GM12878 (cell line): ENCODE results near the gene MBD5. TPM values are rescaled to one million over a fixed set of nuclear protein-coding genes. Genes with fewer than 3 reads are reported as not detected.
A peak's percentile ranks its signal among the peaks of the same experiment; 100 is the strongest.

ENCODE experiments used
- ATAC-seq: fragments of 200-7000 bp; cut with Tn5 transposase; 3 replicates; pipeline ENCODE4 v1.9.1; 2020; ENCODE audit warnings: mild to moderate bottlenecking, moderate library complexity
- Bru-seq: library from RNA; stranded (reverse); fragments of 400-500 nt; gene quantifications from one replicate; lab custom pipeline; 2021; lab: Mats Ljungman, UMichigan
- BruChase-seq, 2 experiments: library from RNA; stranded (reverse); fragments of 400-500 nt; gene quantifications; one replicate each; lab custom pipeline; 2021; lab: Mats Ljungman, UMichigan
- BruUV-seq: library from RNA; stranded (reverse); fragments of 400-500 nt; replicated peaks from 2 replicates; lab custom pipeline; 2021; lab: Mats Ljungman, UMichigan
- CTCF ChIA-PET: fragments of 300-600 bp; sonication (Branson Sonifier 250); formaldehyde crosslinking; extraction: SDS; loops from one replicate; lab custom pipeline; 2021; ENCODE audit warnings: inconsistent platforms; lab: Yijun Ruan, JAX
- POLR2A ChIA-PET: fragments of 350-600 bp; formaldehyde crosslinking; extraction: SDS; loops from one replicate; lab custom pipeline; 2021; ENCODE audit warnings: inconsistent platforms; lab: Charles Lee
- RAD21 ChIA-PET: fragments of 300-600 bp; sonication (Branson Sonifier 250); formaldehyde crosslinking; loops from one replicate; lab custom pipeline; 2023; ENCODE audit warnings: antibody characterized with exemption; ENCODE audit not compliant: unreplicated experiment; lab: Charles Lee
- SMC1A ChIA-PET: fragments of 300-600 bp; sonication (Branson Sonifier 250); formaldehyde crosslinking; loops from one replicate; lab custom pipeline; 2023; ENCODE audit not compliant: unreplicated experiment, uncharacterized antibody; lab: Charles Lee
- DNase-seq: peaks from one replicate; pipeline ENCODE4 v3.0.0-alpha.2; 2011; ENCODE audit warnings: low read depth, low spot score
- FAIRE-seq: peaks from 3 replicates; lab custom pipeline; 2011; peaks lifted over from hg19 to GRCh38; lab: Jason Lieb, UNC
- H2AFZ ChIP-seq: 2 replicates; pipeline ENCODE4 v1.6.0; 2011; ENCODE audit warnings: low read depth, low read length, control low read depth; ENCODE audit not compliant: control insufficient read depth
- H3K27ac ChIP-seq: 2 replicates; pipeline ENCODE4 v1.5.1; 2011; ENCODE audit warnings: control low read depth; ENCODE audit not compliant: control insufficient read depth, insufficient read depth
- H3K27me3 ChIP-seq, 2 experiments: replicated peaks in 1 of 2; 2 replicates each; pipeline versions ENCODE4 v1.6.0 to v1.6.1; 2011; ENCODE audit warnings: low read length in 1 of 2; ENCODE audit not compliant: control insufficient read depth in 2 of 2, insufficient read depth in 2 of 2
- H3K36me3 ChIP-seq, 2 experiments: 2 replicates each; pipeline ENCODE4 v1.5.1; 2011; ENCODE audit warnings: low read length in 1 of 2; ENCODE audit not compliant: control insufficient read depth in 2 of 2, insufficient read depth in 2 of 2
- H3K4me1 ChIP-seq: 2 replicates; pipeline ENCODE4 v1.6.1; 2011; ENCODE audit warnings: mild to moderate bottlenecking, low read length, moderate library complexity, mixed read lengths; ENCODE audit not compliant: control insufficient read depth, insufficient read depth
- H3K4me2 ChIP-seq: 2 replicates; pipeline ENCODE4 v1.6.0; 2011; ENCODE audit warnings: control low read depth; ENCODE audit not compliant: control insufficient read depth, insufficient read depth
- H3K4me3 ChIP-seq: fragments of 200-600 bp; sonication (generic); 2 replicates; pipeline ENCODE4 v1.5.1; 2016
- H3K79me2 ChIP-seq: 2 replicates; pipeline ENCODE4 v1.6.0; 2011; ENCODE audit warnings: low read length; ENCODE audit not compliant: control insufficient read depth, insufficient read depth
- H3K9ac ChIP-seq: 2 replicates; pipeline ENCODE4 v1.8.0; 2011; ENCODE audit warnings: low read length, control low read depth, mixed read lengths; ENCODE audit not compliant: control insufficient read depth, insufficient read depth
- H3K9me3 ChIP-seq: replicated peaks from 3 replicates; pipeline ENCODE4 v1.5.1; 2011; ENCODE audit warnings: mild to moderate bottlenecking, low read length; ENCODE audit not compliant: control insufficient read depth, insufficient read depth
- H4K20me1 ChIP-seq: 2 replicates; pipeline ENCODE4 v1.6.0; 2011; ENCODE audit not compliant: control insufficient read depth, insufficient read depth
- CBX5 ChIP-seq: sonication (generic); IDR thresholded peaks from 2 replicates; pipeline ENCODE4 v1.6.1; 2016; ENCODE audit warnings: low read depth, moderate library complexity, mild to moderate bottlenecking, inconsistent platforms
- MLLT1 ChIP-seq: fragments of 450-650 bp; IDR thresholded peaks from 2 replicates; pipeline ENCODE4 v1.6.1; 2016; ENCODE audit warnings: mild to moderate bottlenecking
- MTA3 ChIP-seq: IDR thresholded peaks from 2 replicates; pipeline ENCODE4 v1.6.1; 2012; ENCODE audit warnings: low read length, inconsistent platforms, borderline replicate concordance
- MXI1 ChIP-seq: fragments of 150-350 bp; IDR thresholded peaks from 2 replicates; pipeline ENCODE4 v1.6.1; 2011; ENCODE audit warnings: low read depth, mild to moderate bottlenecking, inconsistent platforms, low read length, improper control_type of control experiment
- NFIC ChIP-seq: IDR thresholded peaks from 2 replicates; pipeline ENCODE4 v1.6.1; 2012; ENCODE audit warnings: low read depth, mild to moderate bottlenecking, inconsistent platforms, low read length, moderate library complexity
- NFXL1 ChIP-seq: fragments of 450-650 bp; IDR thresholded peaks from 2 replicates; pipeline ENCODE4 v1.6.1; 2017; ENCODE audit warnings: antibody characterized with exemption, mild to moderate bottlenecking, borderline replicate concordance
- POU2F2 ChIP-seq: IDR thresholded peaks from 3 replicates; pipeline ENCODE4 v1.6.1; 2011; ENCODE audit warnings: low read depth, mild to moderate bottlenecking, low read length, borderline replicate concordance
- RB1 ChIP-seq: fragments of 450-650 bp; formaldehyde crosslinking; IDR thresholded peaks from 2 replicates; pipeline ENCODE4 v1.6.1; 2017; ENCODE audit warnings: mild to moderate bottlenecking, borderline replicate concordance
- RELA ChIP-seq: fragments of 450-650 bp; IDR thresholded peaks from 2 replicates; pipeline ENCODE4 v1.8.0; 2014; ENCODE audit warnings: borderline replicate concordance; ENCODE audit not compliant: partially characterized antibody
- RFX5 ChIP-seq: IDR thresholded peaks from 2 replicates; pipeline ENCODE4 v1.6.1; 2011; ENCODE audit warnings: low read depth, low read length, improper control_type of control experiment
- WGBS: methylation state at CpG from one replicate; pipeline ENCODE4 v1.1.6; 2016; ENCODE audit warnings: low lambda C conversion rate; ENCODE audit not compliant: insufficient replicate concordance, insufficient coverage; ENCODE audit errors: missing lambda C conversion rate; 5-methylcytosine and 5-hydroxymethylcytosine counted together
- in situ Hi-C: fragments of 300-500 bp; cut with MboI; formaldehyde crosslinking; loops from 9 replicates; pipeline ENCODE4 v1.14.3; 2018; ENCODE audit warnings: mixed read lengths
- intact Hi-C: fragments of 100-400 bp; cut with micrococcal nuclease; formaldehyde crosslinking; loops from one replicate; pipeline ENCODE4 v1.14.2; 2022; ENCODE audit not compliant: unreplicated experiment
- long read RNA-seq, 2 experiments: library from polyadenylated mRNA; unstranded; transcript quantifications; one replicate each; pipeline ENCODE4 v2.0.0, GENCODE V29; 2019 to 2020
- polyA minus RNA-seq, 3 experiments: library from RNA; depleted of rRNA, polyadenylated mRNA; stranded (reverse); fragments of >200 nt; gene quantifications; 2 replicates each; pipeline ENCODE4 v1.2.3, GENCODE V29; 2011
- polyA plus RNA-seq, 11 experiments: library from polyadenylated mRNA; depleted of rRNA in 4 of 11; unstranded in 6 of 11; stranded (reverse) in 5 of 11; fragments of >200 nt; fragmentation: Nextera tagmentation in 4 of 11; fragmentation: Illumina TruSeq in 1 of 11; extraction: Ambion mirVana in 4 of 11; extraction: Trizol in 1 of 11; gene quantifications; 1 replicate in 1 of 11; 2 replicates in 10 of 11; pipeline versions ENCODE4 v1.2.1 to v1.2.3, GENCODE V29; 2011 to 2016; ENCODE audit warnings: inconsistent platforms in 2 of 11, missing spikeins in 2 of 11, low read depth in 1 of 11
- total RNA-seq, 4 experiments: library from RNA; depleted of rRNA in 3 of 4; stranded (reverse); fragments of >200 nt in 3 of 4; fragmentation: Illumina TruSeq in 1 of 4; extraction: Trizol in 1 of 4; gene quantifications; 2 replicates each; pipeline versions ENCODE4 v1.2.1 to v1.2.3, GENCODE V29; 2013 to 2021
- TF ChIP-seq, protein P1 (sequence below): fragments of 450-650 bp; formaldehyde crosslinking; IDR thresholded peaks from 2 replicates; pipeline ENCODE4 v1.4.0; 2022; ENCODE audit warnings: mild to moderate bottlenecking, moderate library complexity

The MBD5 gene
- total RNA-seq (2013; cell fraction: nucleolus; rRNA removed), result 608 and 633 TPM in 2 replicates
- total RNA-seq (2014; rRNA removed) (23.0 and 24.8 TPM in 2 replicates), total RNA-seq (2014; rRNA removed; fragmentation: Illumina TruSeq; extraction: Trizol) (27.4 and 34.2 TPM in 2 replicates), total RNA-seq (2021) (35.5 and 38.0 TPM in 2 replicates), polyA plus RNA-seq (2011; rRNA removed) (58.0 and 71.0 TPM in 2 replicates), polyA plus RNA-seq (2014; fragmentation: Illumina TruSeq; extraction: Trizol) (19.1 and 26.5 TPM in 2 replicates), polyA plus RNA-seq (2014; fragmentation: Nextera tagmentation; extraction: Ambion mirVana) (1 to 10 TPM; 7.4 to 9.2 TPM), polyA plus RNA-seq (2014; rRNA removed) (15.8 and 17.7 TPM in 2 replicates), polyA plus RNA-seq (2016; fragmentation: Nextera tagmentation; extraction: Ambion mirVana) (10 to 100 TPM; 19.3 to 23.6 TPM), polyA minus RNA-seq (2011; rRNA and poly(A)+ RNA removed) (170 and 171 TPM in 2 replicates), Bru-seq, nascent RNA (percentile 86 among the genes with signal in this experiment), BruChase-seq, experiment 1, labeled RNA remaining after a 6-hour chase (percentile 83 among the genes with signal in this experiment), BruChase-seq, experiment 2, labeled RNA remaining after a 2-hour chase (percentile 84 among the genes with signal in this experiment)
- 19.0 TPM for polyA plus RNA-seq (2011; ENCODE audit: low read depth)
- polyA plus RNA-seq (2011; cell fraction: cytosol; rRNA removed), result 23.0 and 24.2 TPM in 2 replicates
- polyA plus RNA-seq (2011; cell fraction: nucleus; rRNA removed), result 63.2 and 80.7 TPM in 2 replicates
- polyA plus RNA-seq (2012), result 17.0 and 22.3 TPM in 2 replicates
- polyA minus RNA-seq (2011; cell fraction: cytosol; rRNA and poly(A)+ RNA removed), result 11.1 and 24.5 TPM in 2 replicates
- polyA minus RNA-seq (2011; cell fraction: nucleus; rRNA and poly(A)+ RNA removed), result 432 and 827 TPM in 2 replicates
- long read RNA-seq, experiment 1, full-length matches to known transcripts, result 2 of 3 reads
- long read RNA-seq, experiment 1, partial matches to known transcripts, result 0 of 3 reads
- long read RNA-seq, experiment 1, other reads (novel, unspliced or antisense), result 1 of 3 reads
- long read RNA-seq, experiment 2, full-length matches to known transcripts, result 3 of 18 reads
- long read RNA-seq, experiment 2, partial matches to known transcripts, result 2 of 18 reads
- long read RNA-seq, experiment 2, other reads (novel, unspliced or antisense), result 13 of 18 reads

DNA sequence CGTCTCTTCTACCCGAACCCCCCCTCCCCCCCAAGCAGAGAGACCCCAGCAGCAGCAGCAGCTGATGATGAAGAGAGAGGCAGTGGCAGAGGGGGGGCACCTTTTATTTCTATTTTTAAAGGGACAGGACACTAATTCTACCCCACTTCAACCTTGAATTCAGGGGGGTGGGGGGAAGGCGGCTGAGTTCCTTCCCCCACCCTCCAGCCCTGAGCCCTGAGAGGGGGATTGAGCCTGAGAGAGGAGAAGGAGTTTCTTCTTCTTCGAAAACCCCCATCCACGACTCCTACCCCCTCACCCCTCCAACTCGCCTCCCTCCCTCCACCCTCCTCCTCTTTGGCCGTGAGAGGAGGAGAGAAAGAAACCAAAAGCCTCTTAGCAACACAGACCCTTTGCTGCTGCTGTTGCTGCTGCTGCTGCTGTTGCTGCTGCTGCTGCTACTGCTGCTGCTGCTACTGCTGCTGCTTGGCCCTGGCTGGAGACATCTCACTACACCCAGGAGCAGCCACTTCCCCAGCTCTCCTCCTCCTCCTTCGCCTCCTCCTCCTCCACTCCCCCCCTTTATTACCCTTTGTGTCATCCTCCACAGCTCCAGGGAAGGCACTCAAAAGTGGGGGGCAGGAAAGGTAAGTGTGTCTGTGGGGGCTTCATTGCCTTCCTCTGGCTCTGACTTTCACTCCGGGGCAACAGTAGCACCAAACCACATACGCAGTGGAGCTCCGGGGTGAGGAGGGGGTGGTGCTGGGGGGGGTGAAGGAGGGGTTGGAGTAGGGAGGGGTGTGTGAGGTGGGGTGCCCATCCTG, at the start of gene MBD5:
Gene MBD5 (plus strand): TSS at position 33 of the 803 bp plus-strand sequence.
- H3K4me2 ChIP-seq, result peak within 1 kb of the TSS; percentile 91
- in situ Hi-C loops, result no loop called here
- DNase-seq (peak; percentile 45), ATAC-seq (peak; percentile 60), FAIRE-seq (peak; percentile 38)
- no peaks in the 10 kb centered on the region; the same call in 1 of the 3 replicates for H3K9me3 ChIP-seq
- H3K79me2 ChIP-seq, result peaks cover 94% of the 10 kb centered on the region
- H3K9ac ChIP-seq, result peak within 1 kb of the TSS; percentile 92
- H3K36me3 ChIP-seq, result peaks cover 0 to 4% of the 10 kb centered on the region in 2 experiments; a peak in 2 of 4 replicates
- ChIA-PET SMC1A (interaction anchor here (0.7 to 17.7 kb wide), 17 partner anchors 8 to 488 kb away, joined by 3 to 177 read pairs (median 8); no protein-coding TSS in a partner anchor), POLR2A (interaction anchor here (0.6 to 4.9 kb wide), 17 partner anchors 10 to 624 kb away, joined by 3 to 57 read pairs (median 7); no protein-coding TSS in a partner anchor), RAD21 (interaction anchor here (0.6 to 7.9 kb wide), 22 partner anchors 8 to 1202 kb away, joined by 3 to 90 read pairs (median 4); no protein-coding TSS in a partner anchor), CTCF (interaction anchor here (0.6 to 2.9 kb wide), 9 partner anchors 8 to 89 kb away, joined by 3 to 15 read pairs (median 6); no protein-coding TSS in a partner anchor)
- H4K20me1 ChIP-seq, result no peaks in the 10 kb centered on the region
- WGBS, result 3% methylated on average over 5 of the region's 11 CpGs
- peak within 1 kb of the TSS; percentile 99 for H3K4me3 ChIP-seq
- no TSS peak for BruUV-seq
- H3K27ac ChIP-seq, result peak within 1 kb of the TSS; percentile 96
- peak within 1 kb of the TSS; percentile 83 for H2AFZ ChIP-seq
- H3K4me1 ChIP-seq, result no peaks in the 10 kb centered on the region
- H3K27me3 ChIP-seq, result no peaks in the 10 kb centered on the region
- intact Hi-C loops, result loop anchor here (2.0 to 10.0 kb wide), 3 partner anchors 28 to 624 kb away; partner anchors contain the start of gene EPC2
- no peak for TF ChIP-seq MXI1
- TF ChIP-seq RFX5, result no peak
- TF ChIP-seq NFIC, result peak; percentile 52; the same call in 1 of the 2 replicates
- no peak for TF ChIP-seq NFXL1
- TF ChIP-seq RELA, result peak; percentile 38
- peak; percentile 66; the same call in 1 of the 2 replicates for TF ChIP-seq CBX5
- 0 out of 2 replicates have a peak, but pooled peaks have one; percentile 17 for TF ChIP-seq RB1
- TF ChIP-seq, protein P1, sequence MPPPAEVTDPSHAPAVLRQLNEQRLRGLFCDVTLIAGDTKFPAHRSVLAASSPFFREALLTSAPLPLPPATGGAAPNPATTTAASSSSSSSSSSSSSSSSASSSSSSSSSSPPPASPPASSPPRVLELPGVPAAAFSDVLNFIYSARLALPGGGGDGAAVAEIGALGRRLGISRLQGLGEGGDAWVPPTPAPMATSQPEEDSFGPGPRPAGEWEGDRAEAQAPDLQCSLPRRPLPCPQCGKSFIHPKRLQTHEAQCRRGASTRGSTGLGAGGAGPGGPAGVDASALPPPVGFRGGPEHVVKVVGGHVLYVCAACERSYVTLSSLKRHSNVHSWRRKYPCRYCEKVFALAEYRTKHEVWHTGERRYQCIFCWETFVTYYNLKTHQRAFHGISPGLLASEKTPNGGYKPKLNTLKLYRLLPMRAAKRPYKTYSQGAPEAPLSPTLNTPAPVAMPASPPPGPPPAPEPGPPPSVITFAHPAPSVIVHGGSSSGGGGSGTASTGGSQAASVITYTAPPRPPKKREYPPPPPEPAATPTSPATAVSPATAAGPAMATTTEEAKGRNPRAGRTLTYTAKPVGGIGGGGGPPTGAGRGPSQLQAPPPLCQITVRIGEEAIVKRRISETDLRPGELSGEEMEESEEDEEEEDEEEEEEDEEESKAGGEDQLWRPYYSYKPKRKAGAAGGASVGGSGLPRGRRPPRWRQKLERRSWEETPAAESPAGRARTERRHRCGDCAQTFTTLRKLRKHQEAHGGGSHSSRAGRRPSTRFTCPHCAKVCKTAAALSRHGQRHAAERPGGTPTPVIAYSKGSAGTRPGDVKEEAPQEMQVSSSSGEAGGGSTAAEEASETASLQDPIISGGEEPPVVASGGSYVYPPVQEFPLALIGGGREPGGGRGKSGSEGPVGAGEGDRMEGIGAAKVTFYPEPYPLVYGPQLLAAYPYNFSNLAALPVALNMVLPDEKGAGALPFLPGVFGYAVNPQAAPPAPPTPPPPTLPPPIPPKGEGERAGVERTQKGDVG, result no peak
- TF ChIP-seq POU2F2, result 0 out of 3 replicates have a peak, but pooled peaks have one; percentile 18
- TF ChIP-seq MLLT1, result peak; percentile 47
- 0 out of 2 replicates have a peak, but pooled peaks have one; percentile 57 for TF ChIP-seq MTA3
